Measurements from ENCODE around the gene PGA5. TPM values are rescaled to one million over a fixed set of nuclear protein-coding genes. Genes with fewer than 3 reads are reported as not detected.

The PGA5 gene
- total RNA-seq, 4 donors from 2014 or later, result 0.54 TPM; not detected in 3

GRCh38 chr11:61274084-61274483 lies 33.1 kb downstream of the PGA5 start:
- no CpG with 5 or more reads among the region's 4 CpGs for WGBS, 2 donors (ENCODE audit: low coverage in 1 of 2)
- H3K27me3 ChIP-seq, result peaks cover 6% of the 10 kb centered on the region
- TF ChIP-seq POLR2A (IDR thresholded peaks at IDR 0.05), result no peak
- no peak for TF ChIP-seq EP300 (IDR thresholded peaks at IDR 0.05)
- TF ChIP-seq CTCF (IDR thresholded peaks at IDR 0.05), result no peak
- TF ChIP-seq POLR2AphosphoS5 (IDR thresholded peaks at IDR 0.05), result no peak
- H3K4me3 ChIP-seq, result no peak overlapping the region
- no peak overlapping the region for H3K27ac ChIP-seq
- no peaks in the 10 kb centered on the region for H3K36me3 ChIP-seq
- H3K4me1 ChIP-seq, result no peaks in the 10 kb centered on the region
- no peak for ATAC-seq
- no peaks in the 10 kb centered on the region for H3K9me3 ChIP-seq

GRCh38 chr11:61275191-61275590 lies 34.2 kb downstream of the PGA5 start:
- Histone ChIP-seq H3K27ac (no peak overlapping the region), H3K36me3 (no peaks in the 10 kb centered on the region), H3K27me3 (peaks cover 14% of the 10 kb centered on the region), H3K9me3 (no peaks in the 10 kb centered on the region), H3K4me1 (no peaks in the 10 kb centered on the region), H3K4me3 (no peak overlapping the region)
- TF ChIP-seq CTCF (IDR thresholded peaks at IDR 0.05) (no peak), POLR2A (IDR thresholded peaks at IDR 0.05) (no peak), EP300 (IDR thresholded peaks at IDR 0.05) (no peak), POLR2AphosphoS5 (IDR thresholded peaks at IDR 0.05) (no peak)
- 82 to 90% methylated on average over 2 to 4 of the region's 4 CpGs for WGBS, 2 donors (ENCODE audit: low coverage in 1 of 2)
- ATAC-seq, result no peak

- no peak overlapping the region for H3K4me3 ChIP-seq
- H3K4me1 ChIP-seq, result peaks cover 0 to 11% (median 0%) of the 10 kb centered on the region in 3 donors
- no peak overlapping the region for H3K27ac ChIP-seq
- WGBS, 2 donors (ENCODE audit: low coverage in 1 of 2), result 73 to 82% methylated on average over 4 to 14 of the region's 14 CpGs
- H3K36me3 ChIP-seq, result no peaks in the 10 kb centered on the region
- H3K9me3 ChIP-seq, result no peaks in the 10 kb centered on the region
- H3K27me3 ChIP-seq, result peaks cover 25% of the 10 kb centered on the region
- TF ChIP-seq CTCF (IDR thresholded peaks at IDR 0.05) (no peak), POLR2A (IDR thresholded peaks at IDR 0.05) (no peak)
- ATAC-seq, result no peak
These were observed 36.4 kb downstream of the PGA5 start for GRCh38 chr11:61277186-61278000.

- 46 to 67% methylated on average over 6 of the region's 10 CpGs for WGBS, 2 donors (ENCODE audit: low coverage in 1 of 2)
- H3K36me3 ChIP-seq, result no peaks in the 10 kb centered on the region
- no peak overlapping the region for H3K4me3 ChIP-seq
- TF ChIP-seq POLR2AphosphoS5 (IDR thresholded peaks at IDR 0.05) (no peak), EP300 (IDR thresholded peaks at IDR 0.05) (no peak), CTCF (IDR thresholded peaks at IDR 0.05) (no peak), POLR2A (IDR thresholded peaks at IDR 0.05) (no peak)
- peaks cover 0 to 11% (median 0%) of the 10 kb centered on the region in 3 donors for H3K4me1 ChIP-seq
- H3K27ac ChIP-seq, result no peak overlapping the region
- peaks cover 25% of the 10 kb centered on the region for H3K27me3 ChIP-seq
- ATAC-seq, result no peak
- no peaks in the 10 kb centered on the region for H3K9me3 ChIP-seq
These were observed 37.1 kb downstream of the PGA5 start for GRCh38 chr11:61278001-61278470.

Measured in gastroesophageal sphincter (tissue), 4 donors.